ENCODE measurements around the gene KIAA0232. TPM values are rescaled to one million over a fixed set of nuclear protein-coding genes. Genes with fewer than 3 reads are reported as not detected.

KIAA0232 gene
- total and polyA plus RNA-seq, 4 donors: 8.9 to 34.4 (median 18.5) TPM

DNA sequence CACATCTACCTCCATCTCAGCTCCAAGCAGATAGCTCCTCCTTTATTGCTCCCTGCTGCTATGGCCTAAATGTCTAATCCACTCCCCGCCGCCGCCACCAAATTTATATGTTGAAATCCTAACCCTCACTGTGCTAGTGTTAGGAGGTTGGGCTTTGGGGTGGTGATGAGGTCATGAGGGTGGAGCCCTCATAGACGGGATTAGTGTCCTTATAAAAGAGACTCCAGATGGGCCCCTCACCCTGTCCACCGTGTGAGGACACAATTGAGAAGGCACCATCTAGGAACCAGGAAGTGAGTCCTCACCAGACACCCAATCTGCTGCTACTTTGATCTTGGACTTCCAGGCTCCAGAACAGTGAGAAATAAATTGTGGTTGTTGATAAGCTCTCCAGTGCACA lies 113.5 kb downstream of the KIAA0232 start:
- Histone ChIP-seq H3K27me3 (ENCODE audit: control insufficient read depth in 4 of 4, insufficient read depth in 4 of 4, low read length in 3 of 4) (no peaks in the 10 kb centered on the region), H3K36me3 (ENCODE audit: control insufficient read depth in 4 of 4, insufficient read depth in 3 of 4, low read depth in 1 of 4, low read length in 3 of 4) (no peaks in the 10 kb centered on the region), H3K9ac (ENCODE audit: low read depth in 1 of 2, low read length in 2 of 2) (no peak overlapping the region), H3K4me1 (ENCODE audit: control insufficient read depth in 4 of 4, insufficient read depth in 4 of 4, low read length in 3 of 4) (peaks cover 13 to 36% (median 28%) of the 10 kb centered on the region in 4 donors), H3K9me3 (ENCODE audit: control insufficient read depth in 4 of 4, low read length in 3 of 4) (no peaks in the 10 kb centered on the region), H3K27ac (ENCODE audit: low read depth in 1 of 2, low read length in 2 of 2) (no peak overlapping the region), H3K4me3 (ENCODE audit: low read depth in 1 of 3, low read length in 3 of 3) (no peak overlapping the region)
- TF ChIP-seq SP1 (IDR thresholded peaks at IDR 0.05) (no peak), FOXA2 (IDR thresholded peaks at IDR 0.05) (no peak), GABPA (IDR thresholded peaks at IDR 0.05 in 1 of 2, conservative IDR thresholded peaks at IDR 0.05 in 1 of 2) (no peak), RXRA (IDR thresholded peaks at IDR 0.05) (no peak), TAF1 (conservative IDR thresholded peaks at IDR 0.05) (no peak), HNF4A (conservative IDR thresholded peaks at IDR 0.05) (no peak), JUND (IDR thresholded peaks at IDR 0.05) (no peak)
- TF ChIP-seq, protein P1, sequence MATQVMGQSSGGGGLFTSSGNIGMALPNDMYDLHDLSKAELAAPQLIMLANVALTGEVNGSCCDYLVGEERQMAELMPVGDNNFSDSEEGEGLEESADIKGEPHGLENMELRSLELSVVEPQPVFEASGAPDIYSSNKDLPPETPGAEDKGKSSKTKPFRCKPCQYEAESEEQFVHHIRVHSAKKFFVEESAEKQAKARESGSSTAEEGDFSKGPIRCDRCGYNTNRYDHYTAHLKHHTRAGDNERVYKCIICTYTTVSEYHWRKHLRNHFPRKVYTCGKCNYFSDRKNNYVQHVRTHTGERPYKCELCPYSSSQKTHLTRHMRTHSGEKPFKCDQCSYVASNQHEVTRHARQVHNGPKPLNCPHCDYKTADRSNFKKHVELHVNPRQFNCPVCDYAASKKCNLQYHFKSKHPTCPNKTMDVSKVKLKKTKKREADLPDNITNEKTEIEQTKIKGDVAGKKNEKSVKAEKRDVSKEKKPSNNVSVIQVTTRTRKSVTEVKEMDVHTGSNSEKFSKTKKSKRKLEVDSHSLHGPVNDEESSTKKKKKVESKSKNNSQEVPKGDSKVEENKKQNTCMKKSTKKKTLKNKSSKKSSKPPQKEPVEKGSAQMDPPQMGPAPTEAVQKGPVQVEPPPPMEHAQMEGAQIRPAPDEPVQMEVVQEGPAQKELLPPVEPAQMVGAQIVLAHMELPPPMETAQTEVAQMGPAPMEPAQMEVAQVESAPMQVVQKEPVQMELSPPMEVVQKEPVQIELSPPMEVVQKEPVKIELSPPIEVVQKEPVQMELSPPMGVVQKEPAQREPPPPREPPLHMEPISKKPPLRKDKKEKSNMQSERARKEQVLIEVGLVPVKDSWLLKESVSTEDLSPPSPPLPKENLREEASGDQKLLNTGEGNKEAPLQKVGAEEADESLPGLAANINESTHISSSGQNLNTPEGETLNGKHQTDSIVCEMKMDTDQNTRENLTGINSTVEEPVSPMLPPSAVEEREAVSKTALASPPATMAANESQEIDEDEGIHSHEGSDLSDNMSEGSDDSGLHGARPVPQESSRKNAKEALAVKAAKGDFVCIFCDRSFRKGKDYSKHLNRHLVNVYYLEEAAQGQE (IDR thresholded peaks at IDR 0.05): no peak
- TF ChIP-seq, protein P2, sequence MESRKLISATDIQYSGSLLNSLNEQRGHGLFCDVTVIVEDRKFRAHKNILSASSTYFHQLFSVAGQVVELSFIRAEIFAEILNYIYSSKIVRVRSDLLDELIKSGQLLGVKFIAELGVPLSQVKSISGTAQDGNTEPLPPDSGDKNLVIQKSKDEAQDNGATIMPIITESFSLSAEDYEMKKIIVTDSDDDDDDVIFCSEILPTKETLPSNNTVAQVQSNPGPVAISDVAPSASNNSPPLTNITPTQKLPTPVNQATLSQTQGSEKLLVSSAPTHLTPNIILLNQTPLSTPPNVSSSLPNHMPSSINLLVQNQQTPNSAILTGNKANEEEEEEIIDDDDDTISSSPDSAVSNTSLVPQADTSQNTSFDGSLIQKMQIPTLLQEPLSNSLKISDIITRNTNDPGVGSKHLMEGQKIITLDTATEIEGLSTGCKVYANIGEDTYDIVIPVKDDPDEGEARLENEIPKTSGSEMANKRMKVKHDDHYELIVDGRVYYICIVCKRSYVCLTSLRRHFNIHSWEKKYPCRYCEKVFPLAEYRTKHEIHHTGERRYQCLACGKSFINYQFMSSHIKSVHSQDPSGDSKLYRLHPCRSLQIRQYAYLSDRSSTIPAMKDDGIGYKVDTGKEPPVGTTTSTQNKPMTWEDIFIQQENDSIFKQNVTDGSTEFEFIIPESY (IDR thresholded peaks at IDR 0.05): no peak
- TF ChIP-seq, protein P3, sequence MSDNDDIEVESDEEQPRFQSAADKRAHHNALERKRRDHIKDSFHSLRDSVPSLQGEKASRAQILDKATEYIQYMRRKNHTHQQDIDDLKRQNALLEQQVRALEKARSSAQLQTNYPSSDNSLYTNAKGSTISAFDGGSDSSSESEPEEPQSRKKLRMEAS (IDR thresholded peaks at IDR 0.05): no peak
- WGBS: 89% methylated on average over 5 of the region's 5 CpGs
- no peak for DNase-seq (ENCODE audit: low spot score)

DNA sequence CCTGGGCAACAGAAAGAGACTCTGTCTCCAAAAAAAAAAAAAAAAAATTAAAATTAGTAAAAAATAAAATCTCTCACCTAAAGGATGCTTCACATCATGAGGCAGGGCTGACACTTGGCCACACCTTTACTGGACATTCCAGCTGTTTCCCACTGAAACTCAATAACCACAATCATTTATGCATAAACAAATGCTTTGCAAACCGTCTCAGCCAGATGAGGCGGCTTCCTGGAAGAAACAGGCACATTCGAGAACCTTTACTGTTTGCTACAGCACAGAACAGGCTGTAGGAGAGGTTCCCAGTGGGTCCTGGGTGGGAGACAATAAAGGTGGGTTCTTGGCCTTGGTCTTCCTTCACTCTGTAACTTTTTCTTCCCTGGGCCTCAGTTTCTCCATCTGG lies 116.2 kb downstream of the KIAA0232 start:
- H3K36me3 ChIP-seq (ENCODE audit: control insufficient read depth in 4 of 4, insufficient read depth in 3 of 4, low read depth in 1 of 4, low read length in 3 of 4): no peaks in the 10 kb centered on the region
- no peak for DNase-seq (ENCODE audit: low spot score)
- peaks cover 2 to 12% (median 6%) of the 10 kb centered on the region in 4 donors for H3K4me1 ChIP-seq (ENCODE audit: control insufficient read depth in 4 of 4, insufficient read depth in 4 of 4, low read length in 3 of 4)
- H3K27ac ChIP-seq (ENCODE audit: low read depth in 1 of 2, low read length in 2 of 2): no peak overlapping the region
- no peak overlapping the region for H3K4me3 ChIP-seq (ENCODE audit: low read depth in 1 of 3, low read length in 3 of 3)
- H3K9me3 ChIP-seq (ENCODE audit: control insufficient read depth in 4 of 4, low read length in 3 of 4): no peaks in the 10 kb centered on the region
- no peaks in the 10 kb centered on the region for H3K27me3 ChIP-seq (ENCODE audit: control insufficient read depth in 4 of 4, insufficient read depth in 4 of 4, low read length in 3 of 4)
- no peak for TF ChIP-seq HNF4G (IDR thresholded peaks at IDR 0.05)
- no peak for TF ChIP-seq TAF1 (conservative IDR thresholded peaks at IDR 0.05)
- TF ChIP-seq FOXA1 (IDR thresholded peaks at IDR 0.05): no peak
- TF ChIP-seq, protein P3 (IDR thresholded peaks at IDR 0.05): no peak
- no peak for TF ChIP-seq SP1 (IDR thresholded peaks at IDR 0.05)
- no peak for TF ChIP-seq EGR1 (IDR thresholded peaks at IDR 0.05; ENCODE audit: low read depth in 2 of 2)
- TF ChIP-seq, protein P4, sequence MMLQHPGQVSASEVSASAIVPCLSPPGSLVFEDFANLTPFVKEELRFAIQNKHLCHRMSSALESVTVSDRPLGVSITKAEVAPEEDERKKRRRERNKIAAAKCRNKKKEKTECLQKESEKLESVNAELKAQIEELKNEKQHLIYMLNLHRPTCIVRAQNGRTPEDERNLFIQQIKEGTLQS (IDR thresholded peaks at IDR 0.05): no peak
- TF ChIP-seq, protein P2 (IDR thresholded peaks at IDR 0.05): no peak
- no peak for TF ChIP-seq NR2F2 (IDR thresholded peaks at IDR 0.05)
- no peak for TF ChIP-seq RXRA (IDR thresholded peaks at IDR 0.05)
- TF ChIP-seq RAD21 (IDR thresholded peaks at IDR 0.05): no peak
- no peak for TF ChIP-seq GABPA (IDR thresholded peaks at IDR 0.05 in 1 of 2, conservative IDR thresholded peaks at IDR 0.05 in 1 of 2)
- 82% methylated on average over 3 of the region's 3 CpGs for WGBS
- no peak overlapping the region for H3K9ac ChIP-seq (ENCODE audit: low read depth in 1 of 2, low read length in 2 of 2)
